ENCODE results near the gene RALBP1.
A peak's percentile ranks its signal among the peaks of the same experiment; 100 is the strongest.

RALBP1 gene

GRCh38 chr18:9516437-9517064 lies 41.2 kb downstream of the RALBP1 start:
- Histone ChIP-seq H3K4me3 (ENCODE audit: low read length) (no peak overlapping the region), H3K36me3 (ENCODE audit: control insufficient read depth, insufficient read depth, low read length, severe bottlenecking) (peaks cover 5% of the 10 kb centered on the region), H3K27me3 (replicated peaks; ENCODE audit: control insufficient read depth, insufficient read depth, low read length) (no peaks in the 10 kb centered on the region), H3K9ac (ENCODE audit: low read length) (no peak overlapping the region), H3K4me1 (ENCODE audit: control insufficient read depth, insufficient read depth, low read length) (peaks cover 40% of the 10 kb centered on the region), H3K9me3 (ENCODE audit: control insufficient read depth, low read length) (no peaks in the 10 kb centered on the region)
- DNase-seq (ENCODE audit: low read depth): peak; percentile 83

- Histone ChIP-seq H3K4me3 (ENCODE audit: low read length) (no peak overlapping the region), H3K36me3 (ENCODE audit: control insufficient read depth, insufficient read depth, low read length, severe bottlenecking) (peaks cover 11% of the 10 kb centered on the region), H3K9ac (ENCODE audit: low read length) (no peak overlapping the region), H3K4me1 (ENCODE audit: control insufficient read depth, insufficient read depth, low read length) (peaks cover 43% of the 10 kb centered on the region), H3K27me3 (replicated peaks; ENCODE audit: control insufficient read depth, insufficient read depth, low read length) (no peaks in the 10 kb centered on the region), H3K9me3 (ENCODE audit: control insufficient read depth, low read length) (no peaks in the 10 kb centered on the region)
- DNase-seq (ENCODE audit: low read depth): no peak
These were observed 42.6 kb downstream of the RALBP1 start for GRCh38 chr18:9517869-9518268.

GRCh38 chr18:9519399-9519798 lies 44.1 kb downstream of the RALBP1 start:
- no peaks in the 10 kb centered on the region for H3K9me3 ChIP-seq (ENCODE audit: control insufficient read depth, low read length)
- no peaks in the 10 kb centered on the region for H3K27me3 ChIP-seq (replicated peaks; ENCODE audit: control insufficient read depth, insufficient read depth, low read length)
- H3K4me1 ChIP-seq (ENCODE audit: control insufficient read depth, insufficient read depth, low read length): peaks cover 35% of the 10 kb centered on the region
- no peak overlapping the region for H3K9ac ChIP-seq (ENCODE audit: low read length)
- DNase-seq (ENCODE audit: low read depth): no peak
- no peak overlapping the region for H3K4me3 ChIP-seq (ENCODE audit: low read length)
- peaks cover 18% of the 10 kb centered on the region for H3K36me3 ChIP-seq (ENCODE audit: control insufficient read depth, insufficient read depth, low read length, severe bottlenecking)

- H3K4me1 ChIP-seq (ENCODE audit: control insufficient read depth, insufficient read depth, low read length): peaks cover 25% of the 10 kb centered on the region
- peak; percentile 36 for DNase-seq (ENCODE audit: low read depth)
- H3K27me3 ChIP-seq (replicated peaks; ENCODE audit: control insufficient read depth, insufficient read depth, low read length): no peaks in the 10 kb centered on the region
- no peaks in the 10 kb centered on the region for H3K9me3 ChIP-seq (ENCODE audit: control insufficient read depth, low read length)
- no peak overlapping the region for H3K4me3 ChIP-seq (ENCODE audit: low read length)
- peaks cover 30% of the 10 kb centered on the region for H3K36me3 ChIP-seq (ENCODE audit: control insufficient read depth, insufficient read depth, low read length, severe bottlenecking)
- H3K9ac ChIP-seq (ENCODE audit: low read length): no peak overlapping the region
These were observed 45.4 kb downstream of the RALBP1 start for GRCh38 chr18:9520666-9521065.

- DNase-seq (ENCODE audit: low read depth): no peak
- H3K9me3 ChIP-seq (ENCODE audit: control insufficient read depth, low read length): no peaks in the 10 kb centered on the region
- peaks cover 25% of the 10 kb centered on the region for H3K4me1 ChIP-seq (ENCODE audit: control insufficient read depth, insufficient read depth, low read length)
- H3K9ac ChIP-seq (ENCODE audit: low read length): no peak overlapping the region
- no peaks in the 10 kb centered on the region for H3K27me3 ChIP-seq (replicated peaks; ENCODE audit: control insufficient read depth, insufficient read depth, low read length)
- no peak overlapping the region for H3K4me3 ChIP-seq (ENCODE audit: low read length)
- peaks cover 39% of the 10 kb centered on the region for H3K36me3 ChIP-seq (ENCODE audit: control insufficient read depth, insufficient read depth, low read length, severe bottlenecking)
These were observed 46.5 kb downstream of the RALBP1 start for GRCh38 chr18:9521770-9522169.

GRCh38 chr18:9522952-9523351 lies 47.6 kb downstream of the RALBP1 start:
- H3K4me3 ChIP-seq (ENCODE audit: low read length): no peak overlapping the region
- no peak overlapping the region for H3K9ac ChIP-seq (ENCODE audit: low read length)
- no peak for DNase-seq (ENCODE audit: low read depth)
- H3K27me3 ChIP-seq (replicated peaks; ENCODE audit: control insufficient read depth, insufficient read depth, low read length): no peaks in the 10 kb centered on the region
- H3K36me3 ChIP-seq (ENCODE audit: control insufficient read depth, insufficient read depth, low read length, severe bottlenecking): peaks cover 46% of the 10 kb centered on the region
- peaks cover 2% of the 10 kb centered on the region for H3K9me3 ChIP-seq (ENCODE audit: control insufficient read depth, low read length)
- peaks cover 20% of the 10 kb centered on the region for H3K4me1 ChIP-seq (ENCODE audit: control insufficient read depth, insufficient read depth, low read length)

- H3K9me3 ChIP-seq (ENCODE audit: control insufficient read depth, low read length): peaks cover 3% of the 10 kb centered on the region
- no peaks in the 10 kb centered on the region for H3K27me3 ChIP-seq (replicated peaks; ENCODE audit: control insufficient read depth, insufficient read depth, low read length)
- no peak overlapping the region for H3K4me3 ChIP-seq (ENCODE audit: low read length)
- peaks cover 6% of the 10 kb centered on the region for H3K4me1 ChIP-seq (ENCODE audit: control insufficient read depth, insufficient read depth, low read length)
- no peak overlapping the region for H3K9ac ChIP-seq (ENCODE audit: low read length)
- DNase-seq (ENCODE audit: low read depth): no peak
- peaks cover 60% of the 10 kb centered on the region for H3K36me3 ChIP-seq (ENCODE audit: control insufficient read depth, insufficient read depth, low read length, severe bottlenecking)
These were observed 51.1 kb downstream of the RALBP1 start for GRCh38 chr18:9526458-9526857.

GRCh38 chr18:9530226-9531009 lies 55.1 kb downstream of the RALBP1 start:
- Histone ChIP-seq H3K27me3 (replicated peaks; ENCODE audit: control insufficient read depth, insufficient read depth, low read length) (no peaks in the 10 kb centered on the region), H3K9ac (ENCODE audit: low read length) (no peak overlapping the region), H3K4me1 (ENCODE audit: control insufficient read depth, insufficient read depth, low read length) (peaks cover 11% of the 10 kb centered on the region), H3K9me3 (ENCODE audit: control insufficient read depth, low read length) (peaks cover 3% of the 10 kb centered on the region), H3K36me3 (ENCODE audit: control insufficient read depth, insufficient read depth, low read length, severe bottlenecking) (peaks cover 57% of the 10 kb centered on the region), H3K4me3 (ENCODE audit: low read length) (no peak overlapping the region)
- no peak for DNase-seq (ENCODE audit: low read depth)

- Histone ChIP-seq H3K9me3 (ENCODE audit: control insufficient read depth, low read length) (peaks cover 3% of the 10 kb centered on the region), H3K9ac (ENCODE audit: low read length) (no peak overlapping the region), H3K4me1 (ENCODE audit: control insufficient read depth, insufficient read depth, low read length) (peaks cover 23% of the 10 kb centered on the region), H3K4me3 (ENCODE audit: low read length) (no peak overlapping the region), H3K36me3 (ENCODE audit: control insufficient read depth, insufficient read depth, low read length, severe bottlenecking) (peaks cover 51% of the 10 kb centered on the region), H3K27me3 (replicated peaks; ENCODE audit: control insufficient read depth, insufficient read depth, low read length) (no peaks in the 10 kb centered on the region)
- DNase-seq (ENCODE audit: low read depth): no peak
These were observed 56.6 kb downstream of the RALBP1 start for GRCh38 chr18:9531791-9532410.

- Histone ChIP-seq H3K36me3 (ENCODE audit: control insufficient read depth, insufficient read depth, low read length, severe bottlenecking) (peaks cover 38% of the 10 kb centered on the region), H3K9ac (ENCODE audit: low read length) (no peak overlapping the region), H3K27me3 (replicated peaks; ENCODE audit: control insufficient read depth, insufficient read depth, low read length) (no peaks in the 10 kb centered on the region), H3K4me3 (ENCODE audit: low read length) (peak overlapping the region; percentile 62), H3K4me1 (ENCODE audit: control insufficient read depth, insufficient read depth, low read length) (peaks cover 23% of the 10 kb centered on the region), H3K9me3 (ENCODE audit: control insufficient read depth, low read length) (no peaks in the 10 kb centered on the region)
- no peak for DNase-seq (ENCODE audit: low read depth)
These were observed 59.5 kb downstream of the RALBP1 start for GRCh38 chr18:9534844-9535243.

- Histone ChIP-seq H3K4me3 (ENCODE audit: low read length) (peak overlapping the region; percentile 62), H3K9ac (ENCODE audit: low read length) (peak overlapping the region; percentile 60), H3K9me3 (ENCODE audit: control insufficient read depth, low read length) (no peaks in the 10 kb centered on the region), H3K27me3 (replicated peaks; ENCODE audit: control insufficient read depth, insufficient read depth, low read length) (no peaks in the 10 kb centered on the region), H3K36me3 (ENCODE audit: control insufficient read depth, insufficient read depth, low read length, severe bottlenecking) (peaks cover 36% of the 10 kb centered on the region), H3K4me1 (ENCODE audit: control insufficient read depth, insufficient read depth, low read length) (peaks cover 21% of the 10 kb centered on the region)
- DNase-seq (ENCODE audit: low read depth): peak; percentile 96
These were observed 60.2 kb downstream of the RALBP1 start for GRCh38 chr18:9535430-9535991.
